Heart left ventricle (tissue), 13 donors: ENCODE measurements around the gene PDE6B.

Experiments
- POLR2A ChIP-seq, 2 donors: fragments of 450-650 bp; IDR thresholded peaks; one replicate each; pipeline ENCODE4 v1.6.1; 2017; ENCODE audit warnings: antibody characterized with exemption in 2 of 2, mild to moderate bottlenecking in 2 of 2, moderate library complexity in 2 of 2
- TF ChIP-seq, protein P1 (sequence below), 12 donors: fragments of 200-600 bp; sonication (generic) in 4 of 12; IDR thresholded peaks; one replicate each; pipeline versions ENCODE4 v1.5.0 to v1.8.0; 2018 to 2022; ENCODE audit warnings: antibody characterized with exemption in 12 of 12, mild to moderate bottlenecking in 5 of 12
- donor health status: ischemic (EF 13 %, LVEDD 7.1; RV severe dilation, severe dysfunction).
- donor health status: DM: no; HTN: yes; CAD: no.
- donor health status: DM: no; HTN: no; CAD: no.
- donor health status: ischemic (EF 25% LVEDD 6.9; RV normal size, moderate dysfunction).
- donor health status: ischemic (EF 25% LVEDD 5.7; RV mildly dilated, moderate dysfunction).
- donor health status: ischemic (EF 35%, LVEDD 5.7; RV mildly dilated, moderate dysfunction).
- donor health status: nonischemic (EF 11% LVEDD 7.7; RV severe dilation, severe dysfunction).
- donor health status: DM: yes; HTN: yes; CAD: no.
- donor health status: PGD.
- donor health status: ischemic (EF 29% LVEDD 5.4; RV normal size, mild dysfunction).
- donor health status: nonischemic (EF 23%, LVEDD 6.1; RV moderate dilation, normal function).

DNA sequence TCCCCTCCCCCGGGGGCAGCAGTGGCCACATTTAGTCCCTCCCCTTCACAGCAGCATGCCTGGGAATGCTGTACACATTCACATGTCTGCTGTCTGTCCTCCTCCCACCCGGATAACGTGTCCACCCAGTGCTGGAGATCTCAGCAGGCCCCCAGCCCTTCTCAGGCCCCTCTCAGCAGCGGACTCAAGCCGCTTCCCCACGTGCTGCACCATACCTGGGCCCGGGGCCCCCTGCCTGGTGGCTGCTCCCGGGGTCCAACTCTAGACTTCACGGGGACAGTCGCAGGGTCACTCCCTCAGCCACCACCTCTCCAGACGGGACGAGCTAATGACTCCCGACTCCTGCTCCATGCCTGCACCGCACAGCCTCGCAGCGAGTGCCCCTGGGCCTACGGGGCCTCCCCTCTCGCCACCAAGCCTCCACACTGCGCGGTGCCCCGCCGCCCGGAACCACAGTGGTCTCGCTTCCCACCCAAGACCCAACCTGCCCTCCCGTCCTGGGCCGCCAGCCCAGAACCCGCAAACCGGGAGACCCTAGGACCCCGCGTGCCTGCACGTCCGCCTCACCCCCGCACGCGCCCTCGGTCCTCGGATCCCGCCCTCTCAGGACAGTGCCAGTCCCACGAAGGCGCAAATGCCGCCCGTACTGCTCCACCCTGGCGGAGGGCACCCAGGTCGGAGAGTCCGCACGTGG, 79.0 kb downstream of the PDE6B start:
- TF ChIP-seq, protein P1, sequence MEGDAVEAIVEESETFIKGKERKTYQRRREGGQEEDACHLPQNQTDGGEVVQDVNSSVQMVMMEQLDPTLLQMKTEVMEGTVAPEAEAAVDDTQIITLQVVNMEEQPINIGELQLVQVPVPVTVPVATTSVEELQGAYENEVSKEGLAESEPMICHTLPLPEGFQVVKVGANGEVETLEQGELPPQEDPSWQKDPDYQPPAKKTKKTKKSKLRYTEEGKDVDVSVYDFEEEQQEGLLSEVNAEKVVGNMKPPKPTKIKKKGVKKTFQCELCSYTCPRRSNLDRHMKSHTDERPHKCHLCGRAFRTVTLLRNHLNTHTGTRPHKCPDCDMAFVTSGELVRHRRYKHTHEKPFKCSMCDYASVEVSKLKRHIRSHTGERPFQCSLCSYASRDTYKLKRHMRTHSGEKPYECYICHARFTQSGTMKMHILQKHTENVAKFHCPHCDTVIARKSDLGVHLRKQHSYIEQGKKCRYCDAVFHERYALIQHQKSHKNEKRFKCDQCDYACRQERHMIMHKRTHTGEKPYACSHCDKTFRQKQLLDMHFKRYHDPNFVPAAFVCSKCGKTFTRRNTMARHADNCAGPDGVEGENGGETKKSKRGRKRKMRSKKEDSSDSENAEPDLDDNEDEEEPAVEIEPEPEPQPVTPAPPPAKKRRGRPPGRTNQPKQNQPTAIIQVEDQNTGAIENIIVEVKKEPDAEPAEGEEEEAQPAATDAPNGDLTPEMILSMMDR (IDR thresholded peaks at IDR 0.05), result no peak
- no peak for TF ChIP-seq POLR2A (IDR thresholded peaks at IDR 0.05)
